MM.1S (cell line): ENCODE results near the gene MAZ.

ENCODE experiments used
- DNase-seq: peaks from one replicate; pipeline ENCODE4 v3.0.0-alpha.2; 2015
- H2AFZ ChIP-seq: fragments of 300-600 bp; sonication (generic); 2 replicates; pipeline ENCODE4 v1.6.0; 2016; ENCODE audit warnings: antibody characterized with exemption, low read length
- H3F3A ChIP-seq: fragments of 300-600 bp; sonication (generic); 2 replicates; pipeline ENCODE4 v1.6.1; 2016; ENCODE audit warnings: mild to moderate bottlenecking, antibody characterized with exemption, low read length, moderate library complexity, mixed read lengths; ENCODE audit not compliant: insufficient read depth
- H3K27ac ChIP-seq: fragments of 300-600 bp; sonication (generic); 2 replicates; pipeline ENCODE4 v1.5.1; 2016; ENCODE audit warnings: mild to moderate bottlenecking, low read length
- H3K27me3 ChIP-seq: fragments of 300-600 bp; sonication (generic); replicated peaks from 2 replicates; pipeline ENCODE4 v1.6.0; 2016; ENCODE audit warnings: low read length; ENCODE audit not compliant: insufficient read depth
- H3K36me3 ChIP-seq: fragments of 300-600 bp; sonication (generic); replicated peaks from 2 replicates; pipeline ENCODE4 v1.6.1; 2016; ENCODE audit warnings: mild to moderate bottlenecking, low read length, mixed read lengths; ENCODE audit not compliant: insufficient read depth
- H3K4me1 ChIP-seq: fragments of 300-600 bp; sonication (generic); 2 replicates; pipeline ENCODE4 v1.6.1; 2016; ENCODE audit warnings: low read length, mixed read lengths
- H3K4me2 ChIP-seq: fragments of 300-600 bp; sonication (generic); 2 replicates; pipeline ENCODE4 v1.6.0; 2016; ENCODE audit warnings: low read depth, low read length
- H3K4me3 ChIP-seq: fragments of 300-600 bp; sonication (generic); 2 replicates; pipeline ENCODE4 v1.5.1; 2016; ENCODE audit warnings: low read length, mixed read lengths
- H3K79me2 ChIP-seq: fragments of 300-600 bp; sonication (generic); 2 replicates; pipeline ENCODE4 v1.6.1; 2016; ENCODE audit warnings: mixed run types, low read length, mixed read lengths
- H3K9ac ChIP-seq: fragments of 300-600 bp; sonication (generic); 2 replicates; pipeline ENCODE4 v1.6.1; 2016; ENCODE audit warnings: low read length, mixed read lengths
- H3K9me2 ChIP-seq: fragments of 300-600 bp; sonication (generic); replicated peaks from 2 replicates; pipeline ENCODE4 v1.6.1; 2016; ENCODE audit warnings: mild to moderate bottlenecking, low read length, mixed read lengths; ENCODE audit not compliant: insufficient read depth
- H3K9me3 ChIP-seq: fragments of 300-600 bp; sonication (generic); replicated peaks from 2 replicates; pipeline ENCODE4 v1.6.1; 2016; ENCODE audit warnings: mild to moderate bottlenecking, low read length, mixed read lengths; ENCODE audit not compliant: insufficient read depth
- H4K20me1 ChIP-seq: fragments of 300-600 bp; sonication (generic); 2 replicates; pipeline ENCODE4 v1.6.1; 2016; ENCODE audit warnings: mild to moderate bottlenecking, low read length, moderate library complexity, mixed read lengths; ENCODE audit not compliant: insufficient read depth
- EZH2 ChIP-seq: fragments of 300-600 bp; sonication (generic); optimal IDR thresholded peaks from 2 replicates; pipeline ENCODE3; 2017; ENCODE audit warnings: low read depth, mild to moderate bottlenecking, antibody characterized with exemption, low read length, mixed read lengths
- EZH2phosphoT487 ChIP-seq: fragments of 300-600 bp; sonication (generic); IDR thresholded peaks from 2 replicates; pipeline ENCODE4 v1.6.1; 2018; ENCODE audit warnings: antibody characterized with exemption, low read length
- TF ChIP-seq, protein P1 (sequence below): fragments of 300-600 bp; sonication (generic); IDR thresholded peaks from 2 replicates; pipeline ENCODE4 v1.5.1; 2016; ENCODE audit warnings: antibody characterized with exemption, low read length, mixed read lengths

Gene MAZ

GRCh38 chr16:29839822-29840221 is 33.5 kb downstream of the MAZ start:
- Histone ChIP-seq H3K79me2 (no peaks in the 10 kb centered on the region), H3K27me3 (no peaks in the 10 kb centered on the region), H3F3A (no peaks in the 10 kb centered on the region), H3K9ac (no peak overlapping the region), H2AFZ (no peak overlapping the region), H3K9me2 (no peaks in the 10 kb centered on the region), H3K4me2 (no peak overlapping the region), H3K4me3 (no peak overlapping the region), H3K9me3 (no peaks in the 10 kb centered on the region), H3K27ac (no peak overlapping the region), H3K4me1 (no peaks in the 10 kb centered on the region), H4K20me1 (no peaks in the 10 kb centered on the region), H3K36me3 (no peaks in the 10 kb centered on the region)
- no peak for TF ChIP-seq EZH2phosphoT487
- TF ChIP-seq, protein P1, sequence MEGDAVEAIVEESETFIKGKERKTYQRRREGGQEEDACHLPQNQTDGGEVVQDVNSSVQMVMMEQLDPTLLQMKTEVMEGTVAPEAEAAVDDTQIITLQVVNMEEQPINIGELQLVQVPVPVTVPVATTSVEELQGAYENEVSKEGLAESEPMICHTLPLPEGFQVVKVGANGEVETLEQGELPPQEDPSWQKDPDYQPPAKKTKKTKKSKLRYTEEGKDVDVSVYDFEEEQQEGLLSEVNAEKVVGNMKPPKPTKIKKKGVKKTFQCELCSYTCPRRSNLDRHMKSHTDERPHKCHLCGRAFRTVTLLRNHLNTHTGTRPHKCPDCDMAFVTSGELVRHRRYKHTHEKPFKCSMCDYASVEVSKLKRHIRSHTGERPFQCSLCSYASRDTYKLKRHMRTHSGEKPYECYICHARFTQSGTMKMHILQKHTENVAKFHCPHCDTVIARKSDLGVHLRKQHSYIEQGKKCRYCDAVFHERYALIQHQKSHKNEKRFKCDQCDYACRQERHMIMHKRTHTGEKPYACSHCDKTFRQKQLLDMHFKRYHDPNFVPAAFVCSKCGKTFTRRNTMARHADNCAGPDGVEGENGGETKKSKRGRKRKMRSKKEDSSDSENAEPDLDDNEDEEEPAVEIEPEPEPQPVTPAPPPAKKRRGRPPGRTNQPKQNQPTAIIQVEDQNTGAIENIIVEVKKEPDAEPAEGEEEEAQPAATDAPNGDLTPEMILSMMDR: no peak
- no peak for TF ChIP-seq EZH2
- DNase-seq: no peak

GRCh38 chr16:29840240-29840639 is 33.9 kb downstream of the MAZ start:
- H3K36me3 ChIP-seq: no peaks in the 10 kb centered on the region
- H3K4me1 ChIP-seq: no peaks in the 10 kb centered on the region
- no peaks in the 10 kb centered on the region for H3F3A ChIP-seq
- H3K9ac ChIP-seq: no peak overlapping the region
- no peak overlapping the region for H3K27ac ChIP-seq
- H3K27me3 ChIP-seq: no peaks in the 10 kb centered on the region
- TF ChIP-seq, protein P1: no peak
- TF ChIP-seq EZH2phosphoT487 (no peak), EZH2 (no peak)
- H2AFZ ChIP-seq: no peak overlapping the region
- H3K4me2 ChIP-seq: no peak overlapping the region
- no peaks in the 10 kb centered on the region for H3K79me2 ChIP-seq
- no peak overlapping the region for H3K4me3 ChIP-seq
- no peaks in the 10 kb centered on the region for H4K20me1 ChIP-seq
- no peaks in the 10 kb centered on the region for H3K9me2 ChIP-seq
- no peaks in the 10 kb centered on the region for H3K9me3 ChIP-seq
- DNase-seq: no peak

GRCh38 chr16:29841631-29842030 is 35.3 kb downstream of the MAZ start:
- H3K36me3 ChIP-seq: no peaks in the 10 kb centered on the region
- no peaks in the 10 kb centered on the region for H4K20me1 ChIP-seq
- no peak overlapping the region for H3K27ac ChIP-seq
- no peak overlapping the region for H2AFZ ChIP-seq
- no peaks in the 10 kb centered on the region for H3K9me2 ChIP-seq
- no peaks in the 10 kb centered on the region for H3K79me2 ChIP-seq
- H3F3A ChIP-seq: no peaks in the 10 kb centered on the region
- no peak overlapping the region for H3K9ac ChIP-seq
- H3K4me3 ChIP-seq: no peak overlapping the region
- DNase-seq: no peak
- TF ChIP-seq, protein P1: no peak
- TF ChIP-seq EZH2phosphoT487 (no peak), EZH2 (no peak)
- no peaks in the 10 kb centered on the region for H3K9me3 ChIP-seq
- no peaks in the 10 kb centered on the region for H3K27me3 ChIP-seq
- H3K4me1 ChIP-seq: no peaks in the 10 kb centered on the region
- H3K4me2 ChIP-seq: no peak overlapping the region
